MM.1S (cell line): ENCODE data around the gene DAAM1.

Source experiments
- EZH2phosphoT487 ChIP-seq: fragments of 300-600 bp; sonication (generic); IDR thresholded peaks from 2 replicates; pipeline ENCODE4 v1.6.1; 2018; ENCODE audit warnings: antibody characterized with exemption, low read length
- TF ChIP-seq, protein P1 (sequence below): fragments of 300-600 bp; sonication (generic); IDR thresholded peaks from 2 replicates; pipeline ENCODE4 v1.5.1; 2016; ENCODE audit warnings: antibody characterized with exemption, low read length, mixed read lengths

- TF ChIP-seq, protein P1, sequence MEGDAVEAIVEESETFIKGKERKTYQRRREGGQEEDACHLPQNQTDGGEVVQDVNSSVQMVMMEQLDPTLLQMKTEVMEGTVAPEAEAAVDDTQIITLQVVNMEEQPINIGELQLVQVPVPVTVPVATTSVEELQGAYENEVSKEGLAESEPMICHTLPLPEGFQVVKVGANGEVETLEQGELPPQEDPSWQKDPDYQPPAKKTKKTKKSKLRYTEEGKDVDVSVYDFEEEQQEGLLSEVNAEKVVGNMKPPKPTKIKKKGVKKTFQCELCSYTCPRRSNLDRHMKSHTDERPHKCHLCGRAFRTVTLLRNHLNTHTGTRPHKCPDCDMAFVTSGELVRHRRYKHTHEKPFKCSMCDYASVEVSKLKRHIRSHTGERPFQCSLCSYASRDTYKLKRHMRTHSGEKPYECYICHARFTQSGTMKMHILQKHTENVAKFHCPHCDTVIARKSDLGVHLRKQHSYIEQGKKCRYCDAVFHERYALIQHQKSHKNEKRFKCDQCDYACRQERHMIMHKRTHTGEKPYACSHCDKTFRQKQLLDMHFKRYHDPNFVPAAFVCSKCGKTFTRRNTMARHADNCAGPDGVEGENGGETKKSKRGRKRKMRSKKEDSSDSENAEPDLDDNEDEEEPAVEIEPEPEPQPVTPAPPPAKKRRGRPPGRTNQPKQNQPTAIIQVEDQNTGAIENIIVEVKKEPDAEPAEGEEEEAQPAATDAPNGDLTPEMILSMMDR, result no peak
- no peak for TF ChIP-seq EZH2phosphoT487
Observed at GRCh38 chr14:59310633-59311032, 122.2 kb downstream of the DAAM1 start.
